GM23338 (cell line): ENCODE measurements around the gene PITPNC1. TPM values are rescaled to one million over a fixed set of nuclear protein-coding genes. Genes with fewer than 3 reads are reported as not detected.
A peak's percentile ranks its signal among the peaks of the same experiment; 100 is the strongest.

ENCODE experiments used
- ATAC-seq: fragments of 200-7000 bp; cut with Tn5 transposase; 3 replicates; pipeline ENCODE4 v1.9.1; 2020
- DNase-seq: peaks from one replicate; pipeline ENCODE4 v3.0.0-alpha.2; 2015; ENCODE audit warnings: low spot score
- H2AFZ ChIP-seq: fragments of 200-600 bp; sonication (generic); 2 replicates; pipeline ENCODE4 v1.8.0; 2016; ENCODE audit warnings: antibody characterized with exemption, mild to moderate bottlenecking, moderate library complexity
- H3F3A ChIP-seq: fragments of 200-600 bp; sonication (generic); replicated peaks from 2 replicates; pipeline ENCODE4 v1.8.0; 2017; ENCODE audit warnings: antibody characterized with exemption, mixed run types, low read depth
- H3K27ac ChIP-seq: fragments of 200-600 bp; sonication (generic); 2 replicates; pipeline ENCODE4 v1.6.1; 2016; ENCODE audit warnings: low read depth
- H3K27me3 ChIP-seq: fragments of 200-600 bp; sonication (generic); 2 replicates; pipeline ENCODE4 v1.8.0; 2016; ENCODE audit warnings: mild to moderate bottlenecking, mixed run types, moderate library complexity; ENCODE audit not compliant: insufficient read depth
- H3K36me3 ChIP-seq: fragments of 200-600 bp; sonication (generic); 2 replicates; pipeline ENCODE4 v1.8.0; 2016; ENCODE audit warnings: mild to moderate bottlenecking; ENCODE audit not compliant: insufficient read depth
- H3K4me1 ChIP-seq: fragments of 200-600 bp; sonication (generic); 2 replicates; pipeline ENCODE4 v1.8.0; 2016; ENCODE audit warnings: mild to moderate bottlenecking, moderate library complexity; ENCODE audit not compliant: insufficient read depth
- H3K4me2 ChIP-seq: fragments of 200-600 bp; sonication (generic); 2 replicates; pipeline ENCODE4 v1.7.1; 2017; ENCODE audit warnings: mixed run types
- H3K4me3 ChIP-seq: fragments of 200-600 bp; sonication (generic); 2 replicates; pipeline ENCODE4 v1.6.1; 2016; ENCODE audit warnings: mixed run types
- H3K79me2 ChIP-seq: fragments of 200-600 bp; sonication (generic); replicated peaks from 2 replicates; pipeline ENCODE4 v1.8.0; 2017; ENCODE audit warnings: mild to moderate bottlenecking; ENCODE audit not compliant: insufficient read depth
- H3K9me2 ChIP-seq: fragments of 200-600 bp; sonication (generic); 2 replicates; pipeline ENCODE4 v1.8.0; 2017; ENCODE audit not compliant: insufficient read depth
- H4K20me1 ChIP-seq: fragments of 200-600 bp; sonication (generic); replicated peaks from 2 replicates; pipeline ENCODE4 v1.8.0; 2017; ENCODE audit warnings: mild to moderate bottlenecking; ENCODE audit not compliant: insufficient read depth
- H3K27ac Mint-ChIP-seq: 2 replicates; pipeline ENCODE4 v1.8.0; 2020; ENCODE audit warnings: inconsistent platforms, mild to moderate bottlenecking, moderate library complexity, mixed read lengths
- H3K27me3 Mint-ChIP-seq: 3 replicates; pipeline ENCODE4 v1.8.0; 2022; ENCODE audit warnings: low read depth, mild to moderate bottlenecking, moderate library complexity, mixed read lengths, inconsistent platforms; ENCODE audit not compliant: insufficient read depth, poor library complexity
- H3K36me3 Mint-ChIP-seq: 3 replicates; pipeline ENCODE4 v1.8.0; 2021; ENCODE audit warnings: low read depth, mild to moderate bottlenecking, inconsistent platforms, moderate library complexity, mixed read lengths
- H3K4me1 Mint-ChIP-seq: 3 replicates; pipeline ENCODE4 v1.8.0; 2020; ENCODE audit warnings: mild to moderate bottlenecking, inconsistent platforms, mixed read lengths
- H3K4me3 Mint-ChIP-seq: 3 replicates; pipeline ENCODE4 v1.8.0; 2021; ENCODE audit warnings: moderate library complexity, mild to moderate bottlenecking, inconsistent platforms, mixed read lengths
- H3K9me3 Mint-ChIP-seq: 3 replicates; pipeline ENCODE4 v1.8.0; 2020; ENCODE audit warnings: moderate library complexity, mild to moderate bottlenecking, inconsistent platforms, mixed read lengths
- CREB1 ChIP-seq: fragments of 250-450 bp; sonication (Bioruptor Pico); IDR thresholded peaks from 2 replicates; pipeline ENCODE4 v1.5.0; 2020; ENCODE audit warnings: low read depth, mild to moderate bottlenecking, moderate library complexity
- ETS1 ChIP-seq: IDR thresholded peaks from 2 replicates; pipeline ENCODE4 v1.6.1; 2016; ENCODE audit warnings: antibody characterized with exemption
- EZH2 ChIP-seq: fragments of 200-600 bp; sonication (generic); IDR thresholded peaks from one replicate; pipeline ENCODE4 v1.8.0; 2017; ENCODE audit warnings: antibody characterized with exemption, mild to moderate bottlenecking, low read depth; ENCODE audit not compliant: unreplicated experiment
- JUNB ChIP-seq: IDR thresholded peaks from one replicate; pipeline ENCODE4 v1.6.1; 2016; ENCODE audit warnings: antibody characterized with exemption; ENCODE audit not compliant: unreplicated experiment
- NANOG ChIP-seq: IDR thresholded peaks from 2 replicates; pipeline ENCODE4 v1.6.1; 2016; ENCODE audit warnings: antibody characterized with exemption, borderline replicate concordance
- STAT1 ChIP-seq: IDR thresholded peaks from one replicate; pipeline ENCODE4 v1.6.1; 2016; ENCODE audit warnings: antibody characterized with exemption; ENCODE audit not compliant: unreplicated experiment
- ZNF114 ChIP-seq: fragments of 250-450 bp; sonication (Bioruptor Pico); IDR thresholded peaks from 2 replicates; pipeline ENCODE4 v1.5.0; 2020; ENCODE audit warnings: mild to moderate bottlenecking, moderate library complexity
- ZNF331 ChIP-seq: fragments of 250-450 bp; sonication (Bioruptor Pico); IDR thresholded peaks from 2 replicates; pipeline ENCODE4 v1.5.0; 2020; ENCODE audit warnings: low read depth, mild to moderate bottlenecking, moderate library complexity
- polyA plus RNA-seq: library from polyadenylated mRNA; unstranded; fragments of >200 nt; fragmentation: Nextera tagmentation; extraction: Ambion mirVana; gene quantifications from 2 replicates; pipeline ENCODE4 v1.2.1, GENCODE V29; 2016
- total RNA-seq: library from RNA; depleted of rRNA; stranded (reverse); fragments of >200 nt; shearing (Covaris generic); gene quantifications from 2 replicates; pipeline ENCODE4 v1.2.3, GENCODE V29; 2014
- TF ChIP-seq, protein P1 (sequence below): IDR thresholded peaks from one replicate; pipeline ENCODE4 v1.6.1; 2018; ENCODE audit warnings: antibody characterized with exemption; ENCODE audit not compliant: unreplicated experiment
- TF ChIP-seq, protein P2 (sequence below), 2 experiments: fragments of 200-600 bp in 1 of 2; sonication (generic) in 1 of 2; conservative IDR thresholded peaks; 2 replicates each; pipeline versions ENCODE4 v1.5.1 to v1.6.1; 2016 to 2017; ENCODE audit warnings: antibody characterized with exemption in 2 of 2, low read depth in 2 of 2, mild to moderate bottlenecking in 2 of 2, moderate library complexity in 1 of 2

PITPNC1 gene
- total and polyA plus RNA-seq, 2 experiments from 2014 or later: 23.0 to 32.6 TPM

DNA sequence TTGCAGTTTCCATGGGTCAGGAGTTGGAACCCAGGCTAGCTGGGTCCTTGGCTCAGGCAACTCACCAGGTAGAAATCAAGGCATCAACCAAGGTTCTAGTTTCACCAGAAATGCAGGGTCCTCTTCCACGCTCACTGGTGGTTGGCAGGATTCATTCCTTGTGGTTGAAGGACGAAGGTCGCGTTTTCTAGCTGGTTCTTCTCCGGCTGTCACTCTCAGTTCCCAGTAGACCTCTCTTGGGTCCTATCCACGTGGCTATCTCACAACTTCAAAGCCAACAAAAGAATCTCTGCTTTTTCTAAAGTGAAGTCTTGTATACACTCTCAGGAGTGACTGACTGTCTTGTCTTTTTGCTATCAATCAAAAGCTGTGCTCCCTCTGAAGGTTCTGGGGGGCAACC is 194.4 kb downstream of the PITPNC1 start:
- H3K27me3 ChIP-seq: no peaks in the 10 kb centered on the region
- DNase-seq (no peak), ATAC-seq (no peak)
- H3F3A ChIP-seq: 0 out of 2 replicates have a peak, but pooled peaks cover 2% of the 10 kb centered on the region
- H3K9me3 Mint-ChIP-seq: no peaks in the 10 kb centered on the region
- no peak overlapping the region for H3K4me3 Mint-ChIP-seq
- no peaks in the 10 kb centered on the region; the same call in 1 of the 2 replicates for H3K4me1 ChIP-seq
- H2AFZ ChIP-seq: no peak overlapping the region
- H3K79me2 ChIP-seq: no peaks in the 10 kb centered on the region
- H3K4me3 ChIP-seq: no peak overlapping the region
- peaks cover 5% of the 10 kb centered on the region; the same call in 2 of the 3 replicates for H3K36me3 Mint-ChIP-seq
- no peak overlapping the region for H3K27ac ChIP-seq
- no peaks in the 10 kb centered on the region for H4K20me1 ChIP-seq
- H3K27ac Mint-ChIP-seq: no peak overlapping the region
- peaks cover 6% of the 10 kb centered on the region for H3K27me3 Mint-ChIP-seq
- H3K4me1 Mint-ChIP-seq: peaks cover 9% of the 10 kb centered on the region; the same call in 2 of the 3 replicates
- no peaks in the 10 kb centered on the region for H3K36me3 ChIP-seq
- TF ChIP-seq ZNF114 (CRISPR knock-in tag) (no peak), ZNF331 (CRISPR knock-in tag) (no peak), ETS1 (no peak)
- H3K9me2 ChIP-seq: no peaks in the 10 kb centered on the region; the same call in 1 of the 2 replicates
- no peak overlapping the region for H3K4me2 ChIP-seq

DNA sequence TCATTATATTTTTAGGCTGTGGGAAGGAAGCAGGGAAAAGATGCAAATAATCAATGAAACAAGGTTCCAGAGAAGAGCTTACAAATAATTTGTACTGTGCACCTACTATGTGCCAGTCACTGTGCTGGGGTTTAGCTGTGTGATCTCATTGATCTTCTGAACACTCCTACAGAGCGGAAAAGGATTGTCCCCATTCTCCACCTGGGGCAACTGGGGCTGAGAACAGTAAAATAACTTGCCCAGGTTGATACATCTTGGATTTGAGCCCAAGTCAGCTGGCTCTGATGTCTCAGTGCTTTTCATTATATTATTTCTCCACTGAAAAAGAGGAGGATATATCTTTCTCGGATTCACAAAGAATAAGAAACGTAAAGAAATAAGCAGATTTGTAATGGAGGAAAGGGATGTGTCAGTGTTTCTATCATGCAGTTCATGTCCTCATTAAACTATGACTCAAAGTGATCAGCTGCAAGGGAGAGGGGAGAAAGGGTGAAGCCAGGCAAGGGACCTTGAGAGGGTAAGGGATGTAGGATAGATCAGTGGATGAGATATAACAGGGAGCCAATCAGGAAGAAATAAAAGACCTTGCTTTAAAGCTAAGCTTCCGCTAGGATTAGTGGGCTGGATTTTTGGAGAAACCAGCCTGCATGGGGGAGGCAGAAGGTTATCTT is 197.0 kb downstream of the PITPNC1 start:
- H3K27ac Mint-ChIP-seq: no peak overlapping the region
- Histone ChIP-seq H3F3A (0 out of 2 replicates have a peak, but pooled peaks cover 3% of the 10 kb centered on the region), H3K4me2 (no peak overlapping the region), H4K20me1 (no peaks in the 10 kb centered on the region), H3K4me3 (no peak overlapping the region), H3K36me3 (no peaks in the 10 kb centered on the region; the same call in 1 of the 2 replicates), H3K27ac (peak overlapping the region; percentile 33; the same call in 1 of the 2 replicates), H3K79me2 (no peaks in the 10 kb centered on the region), H3K27me3 (no peaks in the 10 kb centered on the region), H2AFZ (no peak overlapping the region), H3K4me1 (peaks cover 10% of the 10 kb centered on the region), H3K9me2 (no peaks in the 10 kb centered on the region; the same call in 1 of the 2 replicates)
- H3K4me3 Mint-ChIP-seq: no peak overlapping the region
- no peak for TF ChIP-seq CREB1 (CRISPR knock-in tag)
- no peak for TF ChIP-seq ZNF331 (CRISPR knock-in tag)
- TF ChIP-seq STAT1: no peak
- no peak for TF ChIP-seq NANOG
- DNase-seq: no peak
- H3K9me3 Mint-ChIP-seq: no peaks in the 10 kb centered on the region
- H3K4me1 Mint-ChIP-seq: peaks cover 19% of the 10 kb centered on the region
- no peak for ATAC-seq
- peaks cover 6% of the 10 kb centered on the region for H3K27me3 Mint-ChIP-seq
- H3K36me3 Mint-ChIP-seq: peaks cover 9% of the 10 kb centered on the region

- Histone ChIP-seq H3K79me2 (no peaks in the 10 kb centered on the region), H4K20me1 (no peaks in the 10 kb centered on the region), H3K27ac (peak overlapping the region; percentile 33; the same call in 1 of the 2 replicates), H3K36me3 (no peaks in the 10 kb centered on the region; the same call in 1 of the 2 replicates), H3K4me1 (peaks cover 10% of the 10 kb centered on the region), H3K4me2 (no peak overlapping the region), H3K4me3 (no peak overlapping the region), H3K9me2 (no peaks in the 10 kb centered on the region; the same call in 1 of the 2 replicates), H2AFZ (no peak overlapping the region), H3K27me3 (no peaks in the 10 kb centered on the region), H3F3A (0 out of 2 replicates have a peak, but pooled peaks cover 3% of the 10 kb centered on the region)
- Mint-ChIP-seq H3K27me3 (peaks cover 6% of the 10 kb centered on the region), H3K4me3 (no peak overlapping the region), H3K4me1 (peaks cover 16% of the 10 kb centered on the region), H3K27ac (no peak overlapping the region), H3K36me3 (peaks cover 10% of the 10 kb centered on the region), H3K9me3 (no peaks in the 10 kb centered on the region)
- TF ChIP-seq, protein P1, sequence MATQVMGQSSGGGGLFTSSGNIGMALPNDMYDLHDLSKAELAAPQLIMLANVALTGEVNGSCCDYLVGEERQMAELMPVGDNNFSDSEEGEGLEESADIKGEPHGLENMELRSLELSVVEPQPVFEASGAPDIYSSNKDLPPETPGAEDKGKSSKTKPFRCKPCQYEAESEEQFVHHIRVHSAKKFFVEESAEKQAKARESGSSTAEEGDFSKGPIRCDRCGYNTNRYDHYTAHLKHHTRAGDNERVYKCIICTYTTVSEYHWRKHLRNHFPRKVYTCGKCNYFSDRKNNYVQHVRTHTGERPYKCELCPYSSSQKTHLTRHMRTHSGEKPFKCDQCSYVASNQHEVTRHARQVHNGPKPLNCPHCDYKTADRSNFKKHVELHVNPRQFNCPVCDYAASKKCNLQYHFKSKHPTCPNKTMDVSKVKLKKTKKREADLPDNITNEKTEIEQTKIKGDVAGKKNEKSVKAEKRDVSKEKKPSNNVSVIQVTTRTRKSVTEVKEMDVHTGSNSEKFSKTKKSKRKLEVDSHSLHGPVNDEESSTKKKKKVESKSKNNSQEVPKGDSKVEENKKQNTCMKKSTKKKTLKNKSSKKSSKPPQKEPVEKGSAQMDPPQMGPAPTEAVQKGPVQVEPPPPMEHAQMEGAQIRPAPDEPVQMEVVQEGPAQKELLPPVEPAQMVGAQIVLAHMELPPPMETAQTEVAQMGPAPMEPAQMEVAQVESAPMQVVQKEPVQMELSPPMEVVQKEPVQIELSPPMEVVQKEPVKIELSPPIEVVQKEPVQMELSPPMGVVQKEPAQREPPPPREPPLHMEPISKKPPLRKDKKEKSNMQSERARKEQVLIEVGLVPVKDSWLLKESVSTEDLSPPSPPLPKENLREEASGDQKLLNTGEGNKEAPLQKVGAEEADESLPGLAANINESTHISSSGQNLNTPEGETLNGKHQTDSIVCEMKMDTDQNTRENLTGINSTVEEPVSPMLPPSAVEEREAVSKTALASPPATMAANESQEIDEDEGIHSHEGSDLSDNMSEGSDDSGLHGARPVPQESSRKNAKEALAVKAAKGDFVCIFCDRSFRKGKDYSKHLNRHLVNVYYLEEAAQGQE: no peak
- TF ChIP-seq EZH2 (no peak), JUNB (no peak)
- TF ChIP-seq, protein P2, sequence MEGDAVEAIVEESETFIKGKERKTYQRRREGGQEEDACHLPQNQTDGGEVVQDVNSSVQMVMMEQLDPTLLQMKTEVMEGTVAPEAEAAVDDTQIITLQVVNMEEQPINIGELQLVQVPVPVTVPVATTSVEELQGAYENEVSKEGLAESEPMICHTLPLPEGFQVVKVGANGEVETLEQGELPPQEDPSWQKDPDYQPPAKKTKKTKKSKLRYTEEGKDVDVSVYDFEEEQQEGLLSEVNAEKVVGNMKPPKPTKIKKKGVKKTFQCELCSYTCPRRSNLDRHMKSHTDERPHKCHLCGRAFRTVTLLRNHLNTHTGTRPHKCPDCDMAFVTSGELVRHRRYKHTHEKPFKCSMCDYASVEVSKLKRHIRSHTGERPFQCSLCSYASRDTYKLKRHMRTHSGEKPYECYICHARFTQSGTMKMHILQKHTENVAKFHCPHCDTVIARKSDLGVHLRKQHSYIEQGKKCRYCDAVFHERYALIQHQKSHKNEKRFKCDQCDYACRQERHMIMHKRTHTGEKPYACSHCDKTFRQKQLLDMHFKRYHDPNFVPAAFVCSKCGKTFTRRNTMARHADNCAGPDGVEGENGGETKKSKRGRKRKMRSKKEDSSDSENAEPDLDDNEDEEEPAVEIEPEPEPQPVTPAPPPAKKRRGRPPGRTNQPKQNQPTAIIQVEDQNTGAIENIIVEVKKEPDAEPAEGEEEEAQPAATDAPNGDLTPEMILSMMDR (conservative IDR thresholded peaks at IDR 0.05; ENCODE audit: low read depth in 2 of 2): no peak
- ATAC-seq: no peak
- DNase-seq: no peak
These were observed 197.7 kb downstream of the PITPNC1 start for GRCh38 chr17:67574658-67575293.
